GM12878 (cell line): ENCODE results near the gene PAPPA. TPM values are rescaled to one million over a fixed set of nuclear protein-coding genes. Genes with fewer than 3 reads are reported as not detected.

Experiments used
- ATAC-seq: fragments of 200-7000 bp; cut with Tn5 transposase; 3 replicates; pipeline ENCODE4 v1.9.1; 2020; ENCODE audit warnings: mild to moderate bottlenecking, moderate library complexity
- BruUV-seq: library from RNA; stranded (reverse); fragments of 400-500 nt; replicated peaks from 2 replicates; lab custom pipeline; 2021; lab: Mats Ljungman, UMichigan
- CTCF ChIA-PET: fragments of 300-600 bp; sonication (Branson Sonifier 250); formaldehyde crosslinking; extraction: SDS; loops from one replicate; lab custom pipeline; 2021; ENCODE audit warnings: inconsistent platforms; lab: Yijun Ruan, JAX
- POLR2A ChIA-PET: fragments of 350-600 bp; formaldehyde crosslinking; extraction: SDS; loops from one replicate; lab custom pipeline; 2021; ENCODE audit warnings: inconsistent platforms; lab: Charles Lee
- RAD21 ChIA-PET: fragments of 300-600 bp; sonication (Branson Sonifier 250); formaldehyde crosslinking; loops from one replicate; lab custom pipeline; 2023; ENCODE audit warnings: antibody characterized with exemption; ENCODE audit not compliant: unreplicated experiment; lab: Charles Lee
- SMC1A ChIA-PET: fragments of 300-600 bp; sonication (Branson Sonifier 250); formaldehyde crosslinking; loops from one replicate; lab custom pipeline; 2023; ENCODE audit not compliant: unreplicated experiment, uncharacterized antibody; lab: Charles Lee
- DNase-seq: peaks from one replicate; pipeline ENCODE4 v3.0.0-alpha.2; 2011; ENCODE audit warnings: low read depth, low spot score
- FAIRE-seq: peaks from 3 replicates; lab custom pipeline; 2011; peaks lifted over from hg19 to GRCh38; lab: Jason Lieb, UNC
- H2AFZ ChIP-seq: 2 replicates; pipeline ENCODE4 v1.6.0; 2011; ENCODE audit warnings: low read depth, low read length, control low read depth; ENCODE audit not compliant: control insufficient read depth
- H3K27ac ChIP-seq: 2 replicates; pipeline ENCODE4 v1.5.1; 2011; ENCODE audit warnings: control low read depth; ENCODE audit not compliant: control insufficient read depth, insufficient read depth
- H3K27me3 ChIP-seq, 2 experiments: replicated peaks in 1 of 2; 2 replicates each; pipeline versions ENCODE4 v1.6.0 to v1.6.1; 2011; ENCODE audit warnings: low read length in 1 of 2; ENCODE audit not compliant: control insufficient read depth in 2 of 2, insufficient read depth in 2 of 2
- H3K36me3 ChIP-seq, 2 experiments: 2 replicates each; pipeline ENCODE4 v1.5.1; 2011; ENCODE audit warnings: low read length in 1 of 2; ENCODE audit not compliant: control insufficient read depth in 2 of 2, insufficient read depth in 2 of 2
- H3K4me1 ChIP-seq: 2 replicates; pipeline ENCODE4 v1.6.1; 2011; ENCODE audit warnings: mild to moderate bottlenecking, low read length, moderate library complexity, mixed read lengths; ENCODE audit not compliant: control insufficient read depth, insufficient read depth
- H3K4me2 ChIP-seq: 2 replicates; pipeline ENCODE4 v1.6.0; 2011; ENCODE audit warnings: control low read depth; ENCODE audit not compliant: control insufficient read depth, insufficient read depth
- H3K4me3 ChIP-seq: fragments of 200-600 bp; sonication (generic); 2 replicates; pipeline ENCODE4 v1.5.1; 2016
- H3K79me2 ChIP-seq: 2 replicates; pipeline ENCODE4 v1.6.0; 2011; ENCODE audit warnings: low read length; ENCODE audit not compliant: control insufficient read depth, insufficient read depth
- H3K9ac ChIP-seq: 2 replicates; pipeline ENCODE4 v1.8.0; 2011; ENCODE audit warnings: low read length, control low read depth, mixed read lengths; ENCODE audit not compliant: control insufficient read depth, insufficient read depth
- H3K9me3 ChIP-seq: replicated peaks from 3 replicates; pipeline ENCODE4 v1.5.1; 2011; ENCODE audit warnings: mild to moderate bottlenecking, low read length; ENCODE audit not compliant: control insufficient read depth, insufficient read depth
- H4K20me1 ChIP-seq: 2 replicates; pipeline ENCODE4 v1.6.0; 2011; ENCODE audit not compliant: control insufficient read depth, insufficient read depth
- CREB1 ChIP-seq: IDR thresholded peaks from 2 replicates; pipeline ENCODE4 v1.6.1; 2012; ENCODE audit warnings: low read depth, mild to moderate bottlenecking, inconsistent platforms
- CREM ChIP-seq: IDR thresholded peaks from 2 replicates; pipeline ENCODE4 v1.6.1; 2014; ENCODE audit warnings: antibody characterized with exemption, low read depth
- CTCF ChIP-seq, 3 experiments: IDR thresholded peaks in 2 of 3; conservative IDR thresholded peaks in 1 of 3; 2 replicates each; pipeline ENCODE4 v1.5.1; 2011; ENCODE audit warnings: low read depth in 3 of 3, low read length in 3 of 3, mild to moderate bottlenecking in 3 of 3, control low read depth in 2 of 3, moderate library complexity in 2 of 3, inconsistent platforms in 1 of 3, mixed read lengths in 1 of 3; ENCODE audit not compliant: control insufficient read depth in 2 of 3, insufficient read depth in 1 of 3; ENCODE audit errors: extremely low read depth in 1 of 3
- DPF2 ChIP-seq: fragments of 450-650 bp; IDR thresholded peaks from 2 replicates; pipeline ENCODE4 v1.6.1; 2017; ENCODE audit warnings: mild to moderate bottlenecking
- E2F4 ChIP-seq: IDR thresholded peaks from 2 replicates; pipeline ENCODE4 v1.6.1; 2012; ENCODE audit warnings: low read depth, low read length, improper control_type of control experiment
- EGR1 ChIP-seq, 2 experiments: IDR thresholded peaks; 1 replicate in 1 of 2; 2 replicates in 1 of 2; pipeline ENCODE4 v1.6.1; 2011 to 2012; ENCODE audit warnings: low read depth in 2 of 2, low read length in 2 of 2, borderline replicate concordance in 1 of 2, mild to moderate bottlenecking in 1 of 2, moderate library complexity in 1 of 2
- KAT2A ChIP-seq: conservative IDR thresholded peaks from 2 replicates; pipeline ENCODE4 v1.6.1; 2011; ENCODE audit warnings: low read depth, low read length; ENCODE audit not compliant: control insufficient read depth
- NBN ChIP-seq: fragments of 450-650 bp; IDR thresholded peaks from 2 replicates; pipeline ENCODE4 v1.6.1; 2016
- NR2F1 ChIP-seq: fragments of 450-650 bp; conservative IDR thresholded peaks from 2 replicates; pipeline ENCODE4 v1.6.1; 2017; ENCODE audit warnings: mild to moderate bottlenecking
- NRF1 ChIP-seq: conservative IDR thresholded peaks from 2 replicates; pipeline ENCODE4 v1.6.1; 2011; ENCODE audit warnings: mild to moderate bottlenecking, low read depth, low read length, improper control_type of control experiment
- RAD21 ChIP-seq: IDR thresholded peaks from 2 replicates; pipeline ENCODE4 v1.6.1; 2011; ENCODE audit warnings: mild to moderate bottlenecking, low read depth, low read length, moderate library complexity; ENCODE audit not compliant: insufficient read depth
- RCOR1 ChIP-seq: conservative IDR thresholded peaks from 2 replicates; pipeline ENCODE4 v1.6.1; 2012; ENCODE audit warnings: low read depth, low read length, improper control_type of control experiment
- RELA ChIP-seq: fragments of 450-650 bp; IDR thresholded peaks from 2 replicates; pipeline ENCODE4 v1.8.0; 2014; ENCODE audit warnings: borderline replicate concordance; ENCODE audit not compliant: partially characterized antibody
- REST ChIP-seq: IDR thresholded peaks from 2 replicates; pipeline ENCODE4 v1.6.1; 2012; ENCODE audit warnings: mild to moderate bottlenecking, low read depth, low read length
- SRF ChIP-seq, 2 experiments: IDR thresholded peaks; 2 replicates each; pipeline ENCODE4 v1.6.1; 2011; ENCODE audit warnings: low read depth in 2 of 2, low read length in 2 of 2, mild to moderate bottlenecking in 1 of 2, moderate library complexity in 1 of 2
- USF1 ChIP-seq: IDR thresholded peaks from 2 replicates; pipeline ENCODE4 v1.6.1; 2011; ENCODE audit warnings: borderline replicate concordance, low read depth, mild to moderate bottlenecking, moderate library complexity, mixed read lengths, low read length; ENCODE audit not compliant: insufficient read depth; ENCODE audit errors: extremely low read length
- ZNF207 ChIP-seq: fragments of 450-650 bp; IDR thresholded peaks from 2 replicates; pipeline ENCODE4 v1.6.1; 2014; ENCODE audit warnings: antibody characterized with exemption, mild to moderate bottlenecking, borderline replicate concordance
- ZNF217 ChIP-seq: fragments of 450-650 bp; IDR thresholded peaks from 2 replicates; pipeline ENCODE4 v1.6.1; 2017; ENCODE audit warnings: antibody characterized with exemption, mild to moderate bottlenecking
- ZNF384 ChIP-seq: IDR thresholded peaks from 2 replicates; pipeline ENCODE4 v1.6.1; 2012; ENCODE audit warnings: low read depth, mild to moderate bottlenecking, low read length, improper control_type of control experiment, borderline replicate concordance
- WGBS: methylation state at CpG from one replicate; pipeline ENCODE4 v1.1.6; 2016; ENCODE audit warnings: low lambda C conversion rate; ENCODE audit not compliant: insufficient replicate concordance, insufficient coverage; ENCODE audit errors: missing lambda C conversion rate; 5-methylcytosine and 5-hydroxymethylcytosine counted together
- in situ Hi-C: fragments of 300-500 bp; cut with MboI; formaldehyde crosslinking; loops from 9 replicates; pipeline ENCODE4 v1.14.3; 2018; ENCODE audit warnings: mixed read lengths
- intact Hi-C: fragments of 100-400 bp; cut with micrococcal nuclease; formaldehyde crosslinking; loops from one replicate; pipeline ENCODE4 v1.14.2; 2022; ENCODE audit not compliant: unreplicated experiment
- polyA plus RNA-seq, 11 experiments: library from polyadenylated mRNA; depleted of rRNA in 4 of 11; unstranded in 6 of 11; stranded (reverse) in 5 of 11; fragments of >200 nt; fragmentation: Nextera tagmentation in 4 of 11; fragmentation: Illumina TruSeq in 1 of 11; extraction: Ambion mirVana in 4 of 11; extraction: Trizol in 1 of 11; gene quantifications; 1 replicate in 1 of 11; 2 replicates in 10 of 11; pipeline versions ENCODE4 v1.2.1 to v1.2.3, GENCODE V29; 2011 to 2016; ENCODE audit warnings: inconsistent platforms in 2 of 11, missing spikeins in 2 of 11, low read depth in 1 of 11
- total RNA-seq, 4 experiments: library from RNA; depleted of rRNA in 3 of 4; stranded (reverse); fragments of >200 nt in 3 of 4; fragmentation: Illumina TruSeq in 1 of 4; extraction: Trizol in 1 of 4; gene quantifications; 2 replicates each; pipeline versions ENCODE4 v1.2.1 to v1.2.3, GENCODE V29; 2013 to 2021

The PAPPA gene
- total and polyA plus RNA-seq, 10 of the 15 experiments (the other 5 are each of a cell fraction or from before 2014, with no cell fraction given): under 0.01 to 0.19 (median 0.02) TPM; not detected in 4

- 60% methylated on average over 2 of the region's 2 CpGs for WGBS
- no peak overlapping the region for H3K4me2 ChIP-seq
- no peak overlapping the region for H3K9ac ChIP-seq
- ChIA-PET CTCF (no interaction called here), POLR2A (no interaction called here), RAD21 (no interaction called here), SMC1A (no interaction called here)
- H4K20me1 ChIP-seq: no peaks in the 10 kb centered on the region
- no peaks in the 10 kb centered on the region for H3K4me1 ChIP-seq
- ATAC-seq (no peak), DNase-seq (no peak), FAIRE-seq (no peak)
- intact Hi-C loops: no loop called here
- H3K9me3 ChIP-seq: no peaks in the 10 kb centered on the region
- H2AFZ ChIP-seq: no peak overlapping the region
- H3K4me3 ChIP-seq: no peak overlapping the region
- H3K36me3 ChIP-seq: no peaks in the 10 kb centered on the region
- no peak overlapping the region for H3K27ac ChIP-seq
- no peaks in the 10 kb centered on the region for H3K79me2 ChIP-seq
- in situ Hi-C loops: no loop called here
- no TSS peak for BruUV-seq
- no peaks in the 10 kb centered on the region for H3K27me3 ChIP-seq
- TF ChIP-seq RELA (no peak), RAD21 (no peak), CTCF (IDR thresholded peaks at IDR 0.05 in 2 of 3, conservative IDR thresholded peaks at IDR 0.05 in 1 of 3; ENCODE audit: control insufficient read depth in 2 of 3, extremely low read depth in 1 of 3, insufficient read depth in 1 of 3, low read depth in 3 of 3, low read length in 3 of 3) (no peak), NBN (no peak), CREB1 (no peak), REST (no peak), NRF1 (no peak), NR2F1 (no peak), USF1 (no peak), CREM (no peak), EGR1 (IDR thresholded peaks at IDR 0.05; ENCODE audit: borderline replicate concordance in 1 of 2, low read depth in 2 of 2, low read length in 2 of 2) (no peak), ZNF217 (no peak), SRF (IDR thresholded peaks at IDR 0.05; ENCODE audit: low read depth in 2 of 2, low read length in 2 of 2) (no peak), ZNF384 (no peak), KAT2A (no peak), DPF2 (no peak), ZNF207 (no peak), RCOR1 (no peak), E2F4 (no peak)
These were observed 16.6 kb upstream of the PAPPA start for GRCh38 chr9:116137010-116137409.
